Measurements from ENCODE around the gene AGO3. TPM values are rescaled to one million over a fixed set of nuclear protein-coding genes. Genes with fewer than 3 reads are reported as not detected.
"Not testable (repeated sequence)": the region's sequence is repeated elsewhere in the genome, so short reads cannot be mapped to it uniquely, and the experiment has no call there.

AGO3 gene
- total and polyA plus RNA-seq, 4 donors = 3.0 to 19.5 (median 7.1) TPM

- Histone ChIP-seq H3K4me1 (ENCODE audit: control insufficient read depth in 4 of 4, insufficient read depth in 4 of 4, low read length in 3 of 4) (no peaks in the 10 kb centered on the region), H3K4me3 (ENCODE audit: low read depth in 1 of 3, low read length in 3 of 3) (no peak overlapping the region), H3K9ac (ENCODE audit: low read depth in 1 of 2, low read length in 2 of 2) (no peak overlapping the region), H3K27ac (ENCODE audit: low read depth in 1 of 2, low read length in 2 of 2) (no peak overlapping the region), H3K27me3 (ENCODE audit: control insufficient read depth in 4 of 4, insufficient read depth in 4 of 4, low read length in 3 of 4) (no peaks in the 10 kb centered on the region), H3K36me3 (ENCODE audit: control insufficient read depth in 4 of 4, insufficient read depth in 3 of 4, low read depth in 1 of 4, low read length in 3 of 4) (no peaks in the 10 kb centered on the region), H3K9me3 (ENCODE audit: control insufficient read depth in 4 of 4, low read length in 3 of 4) (no peaks in the 10 kb centered on the region)
- 73% methylated on average over 3 of the region's 3 CpGs for WGBS
- DNase-seq (ENCODE audit: low spot score) = no peak
- no peak for TF ChIP-seq HNF4G (IDR thresholded peaks at IDR 0.05)
- no peak for TF ChIP-seq REST (IDR thresholded peaks at IDR 0.05)
- TF ChIP-seq ZBTB33 (IDR thresholded peaks at IDR 0.05) = no peak
- no peak for TF ChIP-seq RXRA (IDR thresholded peaks at IDR 0.05)
- no peak for TF ChIP-seq SP1 (IDR thresholded peaks at IDR 0.05)
- TF ChIP-seq RAD21 (IDR thresholded peaks at IDR 0.05) = no peak
- no peak for TF ChIP-seq ATF3 (IDR thresholded peaks at IDR 0.05)
- TF ChIP-seq EGR1 (IDR thresholded peaks at IDR 0.05; ENCODE audit: low read depth in 2 of 2) = no peak
- no peak for TF ChIP-seq CTCF (IDR thresholded peaks at IDR 0.05; ENCODE audit: low read depth, low read length, missing input control)
- TF ChIP-seq TAF1 (conservative IDR thresholded peaks at IDR 0.05) = no peak
- TF ChIP-seq FOXA1 (IDR thresholded peaks at IDR 0.05) = no peak
- TF ChIP-seq YY1 (IDR thresholded peaks at IDR 0.05) = no peak
Measured at GRCh38 chr1:35959304-35959703, 28.4 kb downstream of the AGO3 start.

GRCh38 chr1:35962952-35963351 is 32.0 kb downstream of the AGO3 start:
- H3K36me3 ChIP-seq (ENCODE audit: control insufficient read depth in 4 of 4, insufficient read depth in 3 of 4, low read depth in 1 of 4, low read length in 3 of 4) = peaks cover 0 to 3% (median 1%) of the 10 kb centered on the region in 4 donors
- no peak overlapping the region for H3K27ac ChIP-seq (ENCODE audit: low read depth in 1 of 2, low read length in 2 of 2)
- WGBS = 96% methylated on average over 2 of the region's 2 CpGs
- no peak for DNase-seq (ENCODE audit: low spot score)
- H3K4me1 ChIP-seq (ENCODE audit: control insufficient read depth in 4 of 4, insufficient read depth in 4 of 4, low read length in 3 of 4) = no peaks in the 10 kb centered on the region
- no peak for TF ChIP-seq RXRA (IDR thresholded peaks at IDR 0.05)
- no peak for TF ChIP-seq CTCF (IDR thresholded peaks at IDR 0.05; ENCODE audit: low read depth, low read length, missing input control)
- no peak for TF ChIP-seq SP1 (IDR thresholded peaks at IDR 0.05)
- TF ChIP-seq FOXA1 (IDR thresholded peaks at IDR 0.05) = no peak
- TF ChIP-seq EGR1 (IDR thresholded peaks at IDR 0.05; ENCODE audit: low read depth in 2 of 2) = no peak
- TF ChIP-seq HNF4A (conservative IDR thresholded peaks at IDR 0.05) = no peak
- TF ChIP-seq HNF4G (IDR thresholded peaks at IDR 0.05) = no peak
- TF ChIP-seq MAX (IDR thresholded peaks at IDR 0.05) = no peak
- no peak for TF ChIP-seq NR2F2 (IDR thresholded peaks at IDR 0.05)
- no peak for TF ChIP-seq ATF3 (IDR thresholded peaks at IDR 0.05)
- no peak for TF ChIP-seq GABPA (IDR thresholded peaks at IDR 0.05 in 1 of 2, conservative IDR thresholded peaks at IDR 0.05 in 1 of 2)
- no peak overlapping the region for H3K4me3 ChIP-seq (ENCODE audit: low read depth in 1 of 3, low read length in 3 of 3)
- no peaks in the 10 kb centered on the region for H3K9me3 ChIP-seq (ENCODE audit: control insufficient read depth in 4 of 4, low read length in 3 of 4)
- no peaks in the 10 kb centered on the region for H3K27me3 ChIP-seq (ENCODE audit: control insufficient read depth in 4 of 4, insufficient read depth in 4 of 4, low read length in 3 of 4)
- no peak overlapping the region for H3K9ac ChIP-seq (ENCODE audit: low read depth in 1 of 2, low read length in 2 of 2)

GRCh38 chr1:35964277-35964676 is 33.4 kb downstream of the AGO3 start:
- H3K36me3 ChIP-seq (ENCODE audit: control insufficient read depth in 4 of 4, insufficient read depth in 3 of 4, low read depth in 1 of 4, low read length in 3 of 4) = peaks cover 0 to 13% (median 1%) of the 10 kb centered on the region in 4 donors
- WGBS = 100% methylated on average over 1 of the region's 1 CpG
- H3K4me1 ChIP-seq (ENCODE audit: control insufficient read depth in 4 of 4, insufficient read depth in 4 of 4, low read length in 3 of 4); H3K27me3 ChIP-seq (ENCODE audit: control insufficient read depth in 4 of 4, insufficient read depth in 4 of 4, low read length in 3 of 4); H3K9ac ChIP-seq (ENCODE audit: low read depth in 1 of 2, low read length in 2 of 2); DNase-seq (ENCODE audit: low spot score); H3K4me3 ChIP-seq (ENCODE audit: low read depth in 1 of 3, low read length in 3 of 3); H3K27ac ChIP-seq (ENCODE audit: low read depth in 1 of 2, low read length in 2 of 2); H3K9me3 ChIP-seq (ENCODE audit: control insufficient read depth in 4 of 4, low read length in 3 of 4): not testable (repeated sequence)

Measured in liver (tissue), 9 donors.